ENCODE data around the gene TTC16.

TTC16 gene

DNA sequence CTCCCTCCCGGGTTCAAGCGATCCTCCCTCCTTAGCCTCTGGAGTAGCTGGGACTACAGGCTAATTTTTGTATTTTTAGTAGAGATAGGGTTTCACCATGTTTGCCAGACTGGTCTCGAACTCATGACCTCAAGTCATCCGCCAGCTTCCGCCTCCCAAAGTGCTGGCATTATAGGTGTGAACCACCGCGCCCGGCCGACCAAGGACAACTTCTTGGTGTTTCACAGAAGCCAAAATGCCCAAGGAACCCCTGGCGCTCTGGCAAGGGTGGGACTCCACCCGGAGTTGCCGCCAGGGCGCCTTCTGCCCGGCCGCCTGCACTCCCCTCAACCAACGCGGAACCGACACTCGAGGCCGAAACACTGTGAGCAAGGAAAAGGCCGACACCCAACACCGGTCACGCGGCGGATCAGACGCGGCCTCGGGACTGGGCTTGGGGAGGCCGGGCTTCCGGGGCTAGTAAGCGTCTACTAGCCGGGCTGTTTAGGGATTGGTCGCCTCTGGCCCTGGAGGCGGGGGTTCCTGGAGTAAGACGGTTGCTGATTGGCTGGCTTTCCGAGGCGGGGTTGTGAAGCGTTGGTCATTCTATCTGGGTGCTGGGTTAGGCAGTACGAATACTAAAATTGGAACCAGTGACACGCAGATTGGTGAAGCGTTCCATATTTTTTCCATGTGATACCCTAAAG, 16.8 kb upstream of the TTC16 start:
- peak; percentile 66 to 79 for DNase-seq (ENCODE audit: low read depth in 2 of 2)

DNA sequence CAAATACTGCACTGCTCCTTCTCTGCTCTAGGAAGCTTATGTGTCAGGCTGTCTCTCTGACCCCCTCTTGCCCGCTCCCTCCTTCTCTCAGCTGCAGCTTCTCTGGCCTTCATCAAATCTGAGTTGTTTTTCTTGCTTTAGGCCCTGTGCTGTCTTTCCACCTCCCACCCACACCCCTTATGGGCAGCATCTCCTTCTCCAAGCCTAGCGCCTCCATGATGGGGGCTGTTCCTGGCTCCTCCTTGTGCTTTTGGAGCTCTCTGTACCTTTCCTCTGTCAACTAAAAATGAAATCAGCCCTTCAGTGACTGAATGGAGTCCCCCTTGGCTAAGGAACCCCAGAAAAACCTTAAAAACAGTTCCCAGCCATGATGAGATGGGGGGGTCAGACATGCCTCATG, 15.7 kb upstream of the TTC16 start:
- DNase-seq (ENCODE audit: low read depth in 2 of 2): no peak

DNA sequence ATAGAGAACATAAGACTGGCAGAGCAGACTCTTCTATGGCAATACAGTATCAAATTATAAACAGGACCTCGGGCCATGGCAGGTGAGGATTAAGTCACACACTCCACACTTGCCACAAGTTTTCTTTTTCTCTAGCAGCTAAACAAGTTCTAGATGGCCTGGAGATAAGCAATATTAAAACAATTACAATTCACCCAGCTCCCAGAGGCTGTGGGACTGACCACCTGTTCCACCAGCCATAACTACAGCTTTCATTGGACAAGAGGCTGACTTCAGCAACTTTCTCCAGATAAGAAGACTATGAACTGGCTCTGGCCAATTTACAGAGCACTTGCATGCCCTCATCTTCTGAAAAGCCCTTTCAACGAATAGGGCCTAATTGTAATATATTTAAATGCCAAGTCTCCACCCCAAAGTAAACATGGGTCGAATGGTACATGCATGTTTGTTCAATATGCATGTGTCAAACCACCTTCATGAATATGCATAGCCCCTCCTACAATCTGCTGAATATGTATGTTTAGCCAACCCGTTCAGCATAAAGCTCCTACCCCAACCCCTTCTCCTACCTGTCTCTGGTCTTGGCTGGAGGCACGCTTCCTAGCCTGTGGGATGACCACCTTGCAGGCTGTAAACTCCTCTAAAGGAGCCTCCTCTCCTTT, 15.2 kb upstream of the TTC16 start:
- DNase-seq (ENCODE audit: low read depth in 2 of 2): no peak

DNA sequence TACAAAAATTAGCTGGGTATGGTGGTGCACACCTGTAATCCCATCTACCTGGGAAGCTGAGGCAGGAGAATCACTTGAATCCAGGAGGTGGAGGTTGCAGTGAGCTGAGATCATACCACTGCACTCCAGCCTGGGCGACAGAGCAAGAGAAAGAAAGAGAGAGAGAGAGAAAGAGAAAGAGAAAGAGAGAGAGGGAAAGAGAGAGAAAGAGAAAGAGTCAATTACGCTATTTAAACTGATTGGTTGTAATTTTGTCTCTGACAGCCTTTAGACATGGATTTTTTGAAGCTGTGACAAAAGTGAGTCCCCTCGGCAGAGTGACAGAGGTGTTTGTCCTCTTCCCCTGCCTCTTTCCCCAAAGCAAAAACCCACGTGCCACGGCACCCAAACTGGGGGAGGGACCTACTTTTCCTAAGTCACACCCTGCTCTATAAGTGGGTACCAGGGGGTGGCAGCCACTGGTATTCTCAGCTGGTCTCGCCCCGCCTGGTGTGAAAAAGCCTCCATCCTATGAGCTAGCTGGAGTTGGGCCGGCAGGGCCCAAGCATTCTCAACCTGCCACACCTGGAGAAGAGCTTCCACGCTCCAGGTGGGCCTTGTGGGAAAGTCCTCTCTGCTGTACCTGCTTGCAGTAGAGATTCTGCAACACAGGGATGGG, 12.5 kb upstream of the TTC16 start:
- DNase-seq (ENCODE audit: low read depth in 2 of 2): no peak

DNA sequence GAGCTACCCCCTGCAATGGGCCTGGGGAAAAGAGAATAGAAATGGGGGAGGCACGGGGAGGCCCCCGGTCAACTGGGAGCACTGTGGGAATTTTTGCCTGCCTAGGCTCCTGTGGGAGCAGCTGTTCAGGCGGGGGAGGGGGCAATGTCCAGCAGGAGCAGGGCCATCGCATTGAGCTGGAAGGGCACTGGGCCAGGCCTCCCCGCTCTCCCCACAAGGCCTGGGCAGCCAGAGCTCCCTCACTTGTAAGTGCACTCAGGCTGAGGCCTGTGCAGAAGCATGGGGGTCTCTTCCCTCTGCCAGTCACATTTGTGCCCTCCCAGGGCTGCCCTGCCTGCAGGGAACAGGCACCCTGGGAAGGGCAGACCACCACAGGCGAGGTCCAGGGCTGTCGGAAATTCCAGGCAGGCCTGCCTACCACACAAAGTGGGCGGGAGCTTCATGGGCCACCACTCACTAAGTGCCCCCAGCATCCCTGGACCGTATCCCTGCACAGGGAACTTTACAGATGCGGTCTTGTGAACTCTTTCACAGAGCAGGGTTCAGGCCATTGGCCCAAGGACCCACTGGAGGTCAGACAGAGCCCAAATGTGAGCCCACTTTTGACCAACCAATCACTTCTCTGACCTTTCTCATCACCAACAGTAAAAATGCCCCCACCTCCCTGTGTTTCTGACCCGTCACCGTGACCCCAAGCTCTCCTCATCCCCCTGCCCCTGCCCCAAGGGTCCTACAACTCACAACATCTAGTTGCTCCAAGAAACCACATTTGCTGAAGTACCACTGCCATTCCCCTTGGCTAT, 10.1 kb upstream of the TTC16 start:
- no peak for DNase-seq (ENCODE audit: low read depth in 2 of 2)

DNA sequence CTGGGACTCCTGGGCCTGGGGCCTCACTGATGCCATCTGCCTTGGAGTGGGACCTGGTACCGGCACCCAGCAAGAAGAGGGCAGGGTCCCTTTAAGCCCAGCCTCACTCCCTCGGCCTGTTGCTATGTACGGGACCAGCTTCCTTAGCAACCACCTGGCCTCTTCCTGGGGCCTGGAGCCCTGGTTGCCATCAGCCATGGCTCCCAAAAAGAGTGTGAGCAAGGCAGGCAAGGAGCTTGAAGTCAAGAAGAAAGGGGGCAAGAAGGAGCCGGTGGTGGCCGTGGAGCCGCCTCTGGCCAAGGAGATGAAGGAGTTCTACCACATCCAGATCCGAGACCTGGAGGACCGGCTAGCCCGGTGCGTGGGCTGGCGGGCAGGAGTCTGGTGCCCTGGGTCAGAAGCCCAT, 9.0 kb upstream of the TTC16 start, which contains the start of gene CFAP157:
CFAP157 (plus strand) TSS at position 153 of the 406 bp plus-strand sequence; CDS start at position 197, 44 bp downstream.
- no peak for DNase-seq (ENCODE audit: low read depth in 2 of 2)

DNA sequence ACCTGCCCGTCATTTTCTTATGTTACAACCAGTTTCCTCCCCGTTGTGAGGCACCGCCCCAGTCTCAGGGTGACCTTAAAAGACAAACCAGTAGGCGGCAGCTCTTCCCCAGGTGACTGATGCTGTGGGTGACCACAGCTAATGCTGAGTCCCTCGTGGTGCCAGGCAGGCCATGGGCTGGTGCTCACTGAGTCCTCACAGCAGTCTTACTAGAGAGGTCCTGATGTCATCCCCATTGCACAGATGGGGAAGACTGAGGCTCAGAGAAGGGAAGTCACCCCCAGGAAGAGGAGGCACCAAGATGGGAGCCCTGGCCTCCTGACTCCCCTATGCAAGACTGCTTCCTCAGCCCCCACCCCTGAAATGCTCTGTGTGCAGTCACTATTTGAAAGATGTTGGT, 8.1 kb upstream of the TTC16 start:
- peak; percentile 7 to 24 for DNase-seq (ENCODE audit: low read depth in 2 of 2)

DNA sequence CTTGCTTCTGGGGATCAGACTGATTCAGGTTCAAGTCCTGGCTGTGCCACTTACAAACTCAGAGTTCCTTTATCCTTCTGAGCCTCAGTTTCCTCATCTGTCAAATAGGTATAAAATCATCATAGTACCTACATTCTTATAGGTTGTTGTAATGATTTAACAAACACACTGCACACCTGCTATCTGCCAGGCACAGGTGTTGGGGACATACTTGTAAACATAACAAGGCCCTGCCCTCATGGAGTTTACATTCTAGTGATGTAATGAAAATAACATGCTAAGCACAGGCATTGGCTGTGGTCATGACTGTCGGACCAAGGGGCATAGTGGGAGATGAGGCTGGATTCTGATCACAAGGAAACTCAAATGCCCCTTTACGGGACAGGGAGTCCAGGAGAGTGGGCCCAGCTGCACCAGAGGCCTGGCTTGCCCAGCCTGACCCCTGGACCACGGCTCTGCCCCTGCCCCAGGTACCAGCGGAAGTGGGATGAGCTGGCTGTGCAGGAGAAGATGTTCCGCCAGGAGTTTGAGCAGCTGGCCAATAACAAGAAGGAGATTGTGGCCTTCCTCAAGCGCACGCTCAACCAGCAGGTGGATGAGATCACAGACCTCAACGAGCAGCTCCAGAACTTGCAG, 6.8 kb upstream of the TTC16 start:
- DNase-seq (ENCODE audit: low read depth in 2 of 2): no peak

DNA sequence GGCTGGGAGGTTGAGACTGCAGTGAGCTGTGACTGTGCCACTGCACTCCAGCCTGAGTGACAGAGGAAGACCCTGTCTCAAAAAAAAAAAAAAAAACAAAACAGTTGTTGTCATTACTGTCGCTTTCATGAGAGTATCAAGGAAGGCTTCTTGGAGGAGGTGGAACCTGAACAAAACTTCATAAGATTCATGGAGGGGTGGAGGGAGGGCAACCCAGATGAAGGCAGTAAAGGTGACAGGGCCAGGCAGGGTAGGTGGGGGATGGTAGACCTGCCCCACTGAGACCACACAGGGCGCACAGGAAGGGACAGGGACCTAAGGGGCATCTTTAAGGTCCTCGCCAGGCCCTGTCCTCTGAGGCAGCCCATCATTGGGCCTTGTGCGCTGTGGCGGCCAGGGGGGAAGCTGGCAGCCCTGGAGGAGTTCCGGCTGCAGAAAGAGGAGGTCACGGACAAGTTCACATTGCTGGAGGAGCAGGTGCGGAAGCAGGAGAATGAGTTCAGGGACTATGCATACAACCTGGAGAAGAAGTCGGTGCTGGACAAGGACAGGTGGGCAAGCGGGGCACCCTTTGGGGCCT, 5.6 kb upstream of the TTC16 start:
- no peak for DNase-seq (ENCODE audit: low read depth in 2 of 2)

DNA sequence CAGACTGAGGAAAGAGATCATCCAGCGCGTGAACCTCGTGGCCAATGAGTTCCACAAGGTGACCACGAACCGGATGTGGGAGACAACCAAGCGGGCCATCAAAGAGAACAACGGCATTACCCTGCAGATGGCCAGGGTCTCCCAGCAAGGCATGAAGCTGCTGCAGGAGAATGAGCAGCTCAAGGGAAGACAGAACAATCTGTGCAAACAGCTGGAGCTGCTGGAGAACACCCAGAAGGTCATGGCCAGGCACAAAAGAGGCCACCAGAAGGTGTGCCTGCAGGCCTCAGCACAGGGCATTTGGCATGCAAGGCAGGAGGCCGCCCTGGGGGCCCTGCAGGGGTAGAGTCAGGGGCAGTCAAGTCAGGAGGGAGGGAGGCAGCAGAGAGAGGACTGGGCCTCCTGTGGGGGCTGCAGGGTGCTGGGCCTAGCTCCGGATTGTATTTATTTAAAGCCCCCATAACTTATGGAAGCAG, 4.6 kb upstream of the TTC16 start:
- no peak for DNase-seq (ENCODE audit: low read depth in 2 of 2)

DNA sequence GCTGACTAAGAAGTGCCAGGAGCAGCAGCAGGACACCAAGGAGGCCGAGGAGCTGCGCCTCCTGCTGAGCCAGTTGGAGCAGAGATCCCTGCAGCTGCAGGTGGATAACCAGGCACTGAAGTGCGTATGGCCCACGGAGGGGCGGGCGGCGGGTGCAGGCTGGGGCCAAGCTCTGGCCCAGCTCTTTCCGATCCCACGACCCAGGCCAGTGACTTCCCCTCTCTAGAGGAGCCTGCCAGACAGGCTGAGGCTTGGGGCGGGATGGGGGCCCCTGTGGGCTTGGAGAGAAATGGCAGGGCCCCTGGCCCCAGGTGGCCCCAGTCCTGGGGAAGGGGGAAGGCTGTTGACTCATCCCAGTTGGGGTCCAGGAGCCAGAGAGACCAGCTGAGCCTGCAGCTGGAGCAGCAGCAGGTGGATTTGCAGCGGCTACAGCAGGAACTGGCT, 4.0 kb upstream of the TTC16 start:
- no peak for DNase-seq (ENCODE audit: low read depth in 2 of 2)

DNA sequence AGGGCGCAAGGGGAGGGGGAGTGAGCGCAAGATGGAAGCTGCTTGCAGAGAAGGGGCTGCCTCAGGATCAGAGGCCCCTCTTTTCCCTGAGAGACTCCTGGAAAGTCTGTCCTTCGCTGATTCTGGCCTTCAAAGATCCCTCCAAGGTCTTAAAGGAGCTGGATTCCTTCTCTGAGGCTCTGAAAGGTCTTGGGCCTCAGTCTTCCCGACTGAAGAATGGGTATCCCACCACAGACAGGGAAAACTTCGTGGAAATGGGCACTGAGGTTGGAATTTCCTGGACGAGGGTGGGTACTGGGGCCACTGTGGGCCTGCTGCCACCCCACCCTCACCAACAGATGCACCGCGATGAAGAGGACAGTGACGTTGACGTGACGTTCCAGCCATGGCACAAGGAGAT, 3.5 kb upstream of the TTC16 start:
- no peak for DNase-seq (ENCODE audit: low read depth in 2 of 2)

DNA sequence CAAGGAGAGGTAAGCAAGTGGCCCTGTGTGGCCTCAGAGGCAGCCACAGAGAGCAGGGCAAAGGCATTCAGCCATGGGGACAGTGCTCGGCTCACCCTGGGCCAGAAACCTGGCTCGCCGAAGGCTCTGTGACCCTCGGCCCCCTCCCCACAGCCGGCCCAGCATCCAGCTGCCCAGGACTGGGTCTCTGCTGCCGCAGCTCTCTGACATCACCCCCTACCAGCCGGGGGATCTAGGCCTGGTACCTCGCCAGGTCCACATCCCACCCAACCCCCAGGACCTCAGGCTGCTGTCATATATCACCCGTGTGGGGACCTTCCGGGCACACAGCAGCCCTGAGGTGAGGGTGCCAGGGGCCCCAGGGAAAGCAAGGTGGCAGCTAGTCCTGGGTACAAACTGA, 3.0 kb upstream of the TTC16 start:
- no peak for DNase-seq (ENCODE audit: low read depth in 2 of 2)

DNA sequence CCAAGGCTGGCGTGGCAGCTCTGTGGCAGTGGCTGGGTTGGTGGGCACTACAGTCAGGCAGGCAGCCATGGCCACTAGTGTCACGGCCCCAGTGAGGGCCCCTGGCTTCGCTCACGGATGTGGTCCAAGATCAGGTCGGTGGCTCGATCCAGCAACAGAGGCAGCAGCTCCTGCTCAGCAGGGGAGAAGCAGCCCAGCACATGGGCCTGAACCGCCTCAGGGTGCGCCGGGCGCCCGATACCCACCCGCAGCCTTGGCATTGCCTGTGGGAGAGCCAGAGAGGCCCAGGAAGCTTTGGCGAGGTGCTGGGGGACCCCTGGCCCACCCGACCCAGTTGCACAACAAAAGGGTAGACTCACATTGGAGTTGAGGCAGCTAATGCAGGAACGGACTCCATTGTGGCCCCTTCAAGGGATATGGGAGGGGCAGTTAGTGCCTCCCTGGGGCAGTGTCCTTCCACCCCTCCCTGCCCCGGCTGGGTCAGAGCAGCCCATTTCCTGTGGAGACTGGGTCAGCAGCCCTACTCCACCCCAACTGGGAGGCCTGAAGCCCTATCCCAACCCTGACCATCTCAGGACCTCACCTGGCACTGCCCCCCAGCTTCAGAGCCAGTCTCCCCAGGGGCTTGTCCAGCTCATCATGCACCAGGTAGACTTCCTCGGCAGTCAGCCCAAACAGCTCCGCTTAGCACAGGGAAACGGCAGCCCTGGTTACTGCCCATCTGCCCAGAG, 1.7 kb upstream of the TTC16 start:
- DNase-seq (ENCODE audit: low read depth in 2 of 2): no peak

DNA sequence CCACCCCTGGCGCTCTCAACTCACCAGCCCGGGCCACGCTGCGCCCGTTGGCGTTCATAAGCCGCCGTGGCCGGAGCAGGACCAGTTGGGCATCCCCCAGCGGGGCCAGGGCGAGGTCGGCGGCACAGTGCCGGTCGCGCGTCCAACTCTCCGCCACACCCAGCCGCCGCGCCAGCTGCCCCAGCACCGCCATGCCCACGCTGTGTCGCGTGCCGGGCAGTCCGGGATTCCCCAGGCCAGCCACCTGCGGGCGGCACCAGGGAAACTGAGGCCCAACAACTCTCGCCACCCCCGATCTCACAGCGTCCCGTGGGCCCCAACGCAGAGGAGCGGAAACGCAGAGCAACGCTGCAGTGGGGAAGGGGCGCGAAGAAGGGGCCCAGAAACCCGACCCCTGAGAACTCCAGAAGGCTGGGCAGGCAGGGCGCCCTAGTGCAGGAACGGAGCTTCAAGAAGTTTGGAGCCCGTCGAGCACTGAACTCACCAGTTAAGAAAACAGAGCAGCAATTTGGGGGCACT, 869 bp upstream of the TTC16 start:
- DNase-seq (ENCODE audit: low read depth in 2 of 2): no peak

DNA sequence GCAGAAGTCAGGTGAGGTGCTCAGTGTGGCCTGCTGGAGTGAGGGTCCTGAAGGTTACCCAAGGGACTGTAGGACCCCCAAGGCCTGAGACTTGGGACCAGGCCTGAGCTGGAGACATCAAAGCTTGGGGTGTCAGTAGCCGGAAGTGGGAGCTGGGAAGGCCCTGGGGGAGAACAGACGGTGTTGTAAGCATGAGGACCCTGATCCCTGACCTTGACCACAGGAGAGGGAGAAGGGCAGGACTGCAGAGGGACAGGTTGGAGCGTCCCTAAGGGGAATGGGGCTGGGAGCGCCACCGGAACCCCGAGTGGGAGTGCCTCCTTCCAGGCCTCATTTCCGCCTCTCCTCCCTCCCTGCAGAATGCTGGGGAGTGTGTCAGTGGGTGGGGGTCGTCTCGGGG, 533 bp downstream of the TTC16 start:
- no peak for DNase-seq (ENCODE audit: low read depth in 2 of 2)

DNA sequence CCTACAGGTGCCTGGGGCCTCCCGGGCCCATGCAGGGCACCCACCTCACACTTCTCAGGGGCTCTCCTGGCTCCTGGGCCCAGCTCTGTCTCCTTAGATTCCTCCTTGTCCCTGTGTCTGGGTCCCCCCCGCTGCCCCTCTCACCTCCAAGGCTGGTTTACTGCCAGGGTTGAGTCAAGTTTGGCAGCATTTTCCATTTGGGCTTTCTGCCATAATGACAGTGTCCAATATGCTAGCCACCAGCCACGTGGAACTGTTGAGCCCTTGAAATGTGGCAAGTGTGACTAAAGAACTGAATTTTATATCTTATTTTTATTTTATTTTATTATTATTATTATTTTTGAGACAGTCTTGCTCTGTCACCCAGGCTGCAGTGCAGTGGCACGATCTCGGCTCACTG, 1.9 kb downstream of the TTC16 start:
- DNase-seq (ENCODE audit: low read depth in 2 of 2): no peak

DNA sequence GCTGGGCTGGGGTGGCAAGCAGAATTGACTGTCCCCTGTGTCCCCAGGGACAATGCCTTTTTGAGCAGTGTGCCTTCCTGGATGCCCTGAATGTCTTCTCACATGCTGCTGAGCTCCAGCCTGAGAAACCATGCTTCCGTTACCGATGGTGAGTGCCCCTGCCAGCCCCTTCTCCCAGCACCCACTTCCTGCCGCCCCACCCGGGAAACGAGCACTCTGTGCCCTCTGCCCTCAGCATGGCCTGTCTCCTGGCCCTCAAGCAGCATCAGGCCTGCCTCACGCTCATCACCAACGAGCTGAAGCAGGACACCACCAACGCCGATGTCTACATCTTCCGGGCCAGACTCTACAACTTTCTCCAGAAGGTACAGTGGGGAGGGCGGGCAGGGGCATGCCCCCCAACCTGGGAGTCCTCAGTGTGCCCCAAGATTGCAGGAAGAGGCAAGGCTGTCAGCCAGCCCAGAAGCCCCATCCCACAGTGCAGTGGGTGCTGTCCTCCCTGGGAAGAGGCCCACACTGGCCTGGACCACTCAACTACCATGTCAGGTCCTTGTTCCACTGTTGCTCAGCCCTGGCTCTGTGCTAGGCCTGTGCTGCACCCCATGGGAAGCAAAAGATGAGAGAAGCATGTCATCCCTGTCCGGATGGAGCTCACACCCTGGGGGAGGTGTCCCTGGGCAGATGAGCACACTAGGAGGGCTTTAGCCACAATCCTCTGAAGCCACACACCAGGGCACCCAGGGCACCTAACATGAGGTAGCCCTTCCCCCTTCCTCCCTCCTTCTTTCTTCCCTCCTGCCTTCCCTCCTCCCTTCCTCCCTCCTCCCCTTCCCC, 4.4 kb downstream of the TTC16 start:
- no peak for DNase-seq (ENCODE audit: low read depth in 2 of 2)

DNA sequence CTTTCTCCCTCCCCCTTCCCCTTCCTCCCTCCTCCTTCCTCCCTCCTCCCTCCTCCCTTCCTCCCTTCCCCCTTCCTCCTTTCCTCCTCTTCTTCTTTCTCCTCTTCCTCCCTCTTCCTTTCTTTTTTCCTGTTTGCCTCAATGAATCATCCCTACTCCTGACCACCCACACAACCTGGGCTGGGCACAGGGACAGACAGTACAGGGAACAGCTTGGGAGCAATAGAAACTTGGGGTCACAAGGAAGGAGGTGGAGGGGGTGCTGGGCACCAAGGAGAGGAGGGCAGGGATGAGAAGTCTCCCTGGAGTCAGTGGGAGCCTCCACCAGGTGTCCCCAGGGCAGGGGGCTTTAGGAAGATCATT, 5.0 kb downstream of the TTC16 start:
- no peak for DNase-seq (ENCODE audit: low read depth in 2 of 2)
